ENCODE measurements around the gene CLDN19. TPM values are rescaled to one million over a fixed set of nuclear protein-coding genes. Genes with fewer than 3 reads are reported as not detected.

The CLDN19 gene
- total RNA-seq, 1 experiment from 2014 or later: not detected

DNA sequence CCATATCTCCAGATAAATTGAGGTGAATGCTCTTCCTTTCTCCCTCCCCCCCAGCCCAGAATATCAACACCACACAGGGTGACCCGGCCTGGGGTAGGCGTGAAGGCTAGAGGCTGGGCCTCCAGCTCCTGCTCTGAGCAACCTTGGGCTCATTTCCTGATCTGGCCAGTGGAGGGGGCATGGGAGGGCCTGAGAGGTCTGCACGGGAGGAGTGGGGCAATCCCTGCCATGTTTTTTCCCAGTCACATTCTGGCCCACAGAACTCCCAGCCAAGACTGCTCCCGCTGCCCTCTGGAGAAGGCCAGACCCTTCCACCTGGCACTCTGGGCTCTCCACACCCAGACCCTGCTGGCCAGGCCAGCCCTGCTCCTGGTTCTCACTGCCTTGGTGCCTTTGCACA lies 3.9 kb downstream of the CLDN19 start:
- TF ChIP-seq EZH2 (IDR thresholded peaks at IDR 0.05; ENCODE audit: borderline replicate concordance, low read depth, low read length, poor library complexity, severe bottlenecking): no peak
- TF ChIP-seq, protein P1, sequence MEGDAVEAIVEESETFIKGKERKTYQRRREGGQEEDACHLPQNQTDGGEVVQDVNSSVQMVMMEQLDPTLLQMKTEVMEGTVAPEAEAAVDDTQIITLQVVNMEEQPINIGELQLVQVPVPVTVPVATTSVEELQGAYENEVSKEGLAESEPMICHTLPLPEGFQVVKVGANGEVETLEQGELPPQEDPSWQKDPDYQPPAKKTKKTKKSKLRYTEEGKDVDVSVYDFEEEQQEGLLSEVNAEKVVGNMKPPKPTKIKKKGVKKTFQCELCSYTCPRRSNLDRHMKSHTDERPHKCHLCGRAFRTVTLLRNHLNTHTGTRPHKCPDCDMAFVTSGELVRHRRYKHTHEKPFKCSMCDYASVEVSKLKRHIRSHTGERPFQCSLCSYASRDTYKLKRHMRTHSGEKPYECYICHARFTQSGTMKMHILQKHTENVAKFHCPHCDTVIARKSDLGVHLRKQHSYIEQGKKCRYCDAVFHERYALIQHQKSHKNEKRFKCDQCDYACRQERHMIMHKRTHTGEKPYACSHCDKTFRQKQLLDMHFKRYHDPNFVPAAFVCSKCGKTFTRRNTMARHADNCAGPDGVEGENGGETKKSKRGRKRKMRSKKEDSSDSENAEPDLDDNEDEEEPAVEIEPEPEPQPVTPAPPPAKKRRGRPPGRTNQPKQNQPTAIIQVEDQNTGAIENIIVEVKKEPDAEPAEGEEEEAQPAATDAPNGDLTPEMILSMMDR (conservative IDR thresholded peaks at IDR 0.05; ENCODE audit: low read depth, low read length): no peak
- H3K4me1 ChIP-seq (ENCODE audit: insufficient read depth, low read length, poor library complexity, severe bottlenecking): peaks cover 11% of the 10 kb centered on the region
- no peak overlapping the region for H3K4me3 ChIP-seq (ENCODE audit: low read depth, low read length, poor library complexity, severe bottlenecking)
- DNase-seq (ENCODE audit: low spot score): no peak
- no peaks in the 10 kb centered on the region for H3K27me3 ChIP-seq (replicated peaks; ENCODE audit: insufficient read depth, low read depth, low read length, poor library complexity)
- H3K27ac ChIP-seq (ENCODE audit: low read depth, low read length, poor library complexity, severe bottlenecking): no peak overlapping the region
- intact Hi-C loops (cut with micrococcal nuclease; ENCODE audit: unreplicated experiment): no loop called here
- no peaks in the 10 kb centered on the region for H3K36me3 ChIP-seq (ENCODE audit: insufficient read depth, low read length, poor library complexity, severe bottlenecking)
- ChIA-PET POLR2A (ENCODE audit: low non-redundant PET) (no interaction called here), CTCF (no interaction called here)
- no peaks in the 10 kb centered on the region for H3K9me3 ChIP-seq (ENCODE audit: low read depth, low read length, poor library complexity, severe bottlenecking)
- BruUV-seq (replicated peaks): no TSS peak

DNA sequence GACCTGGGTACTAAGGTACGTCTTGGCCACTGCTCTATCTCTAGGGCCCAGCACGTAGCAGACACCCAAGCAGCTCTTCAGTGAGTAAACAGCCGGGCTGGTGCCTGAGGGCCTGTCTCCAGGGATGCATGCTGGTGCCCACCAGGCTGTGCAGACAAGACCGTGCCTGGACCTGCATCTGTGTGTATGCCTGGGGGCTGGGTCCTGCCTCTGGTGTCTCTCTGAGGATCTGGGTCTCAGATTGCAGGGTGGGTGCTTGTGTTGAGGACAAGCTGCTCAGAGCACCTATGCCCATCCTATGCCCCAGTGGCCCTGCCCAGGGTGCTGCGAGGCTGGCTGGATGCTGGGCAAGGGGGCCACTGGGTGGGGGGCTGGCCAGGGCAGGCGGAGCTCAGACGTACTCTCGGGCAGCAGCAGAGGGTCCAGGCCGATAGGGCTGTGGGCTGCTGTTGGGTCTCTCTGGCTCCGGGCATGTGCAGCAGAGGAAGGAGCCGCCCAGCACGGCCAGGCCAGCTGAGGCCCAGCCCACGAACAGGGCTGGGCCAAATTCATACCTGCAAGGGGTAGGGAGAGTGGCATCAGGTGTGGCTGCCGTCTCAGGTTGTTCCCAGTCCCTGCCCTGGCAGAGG lies 4.4 kb downstream of the CLDN19 start:
- intact Hi-C loops (cut with micrococcal nuclease; ENCODE audit: unreplicated experiment): no loop called here
- ChIA-PET POLR2A (ENCODE audit: low non-redundant PET) (no interaction called here), CTCF (no interaction called here)

DNA sequence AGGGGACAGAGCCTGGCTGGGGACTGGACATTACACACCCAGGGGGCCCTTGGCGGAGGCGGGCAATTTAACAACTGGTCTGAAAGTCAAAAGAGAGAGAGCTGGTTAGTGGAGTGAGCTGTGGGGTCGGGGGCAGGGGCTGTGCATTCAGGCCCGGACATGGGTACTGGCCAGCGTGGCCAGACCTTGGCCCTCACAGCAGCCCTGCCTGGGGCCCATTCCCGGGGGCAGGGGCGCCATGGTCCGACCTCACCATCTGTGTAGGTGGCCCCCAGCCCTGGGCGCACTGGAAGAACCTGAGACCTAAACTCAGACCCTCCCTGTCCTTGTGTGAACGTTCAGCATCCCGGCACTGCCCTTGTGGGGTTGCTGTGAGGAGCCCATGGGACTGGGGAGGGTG lies 5.0 kb downstream of the CLDN19 start:
- POLR2A ChIA-PET (ENCODE audit: low non-redundant PET): no interaction called here
- DNase-seq (ENCODE audit: low spot score): no peak
- Histone ChIP-seq H3K36me3 (ENCODE audit: insufficient read depth, low read length, poor library complexity, severe bottlenecking) (no peaks in the 10 kb centered on the region), H3K27ac (ENCODE audit: low read depth, low read length, poor library complexity, severe bottlenecking) (no peak overlapping the region), H3K27me3 (replicated peaks; ENCODE audit: insufficient read depth, low read depth, low read length, poor library complexity) (no peaks in the 10 kb centered on the region), H3K4me3 (ENCODE audit: low read depth, low read length, poor library complexity, severe bottlenecking) (no peak overlapping the region), H3K9me3 (ENCODE audit: low read depth, low read length, poor library complexity, severe bottlenecking) (no peaks in the 10 kb centered on the region), H3K4me1 (ENCODE audit: insufficient read depth, low read length, poor library complexity, severe bottlenecking) (peaks cover 4% of the 10 kb centered on the region)
- no peak for TF ChIP-seq EZH2 (IDR thresholded peaks at IDR 0.05; ENCODE audit: borderline replicate concordance, low read depth, low read length, poor library complexity, severe bottlenecking)
- TF ChIP-seq, protein P1 (conservative IDR thresholded peaks at IDR 0.05; ENCODE audit: low read depth, low read length): no peak
- intact Hi-C loops (cut with micrococcal nuclease; ENCODE audit: unreplicated experiment): no loop called here
- CTCF ChIA-PET: no interaction called here
- BruUV-seq (replicated peaks): no TSS peak

More for the DNA sequence above, 4.4 kb downstream of the CLDN19 start:
- Histone ChIP-seq H3K36me3 (ENCODE audit: insufficient read depth, low read length, poor library complexity, severe bottlenecking) (no peaks in the 10 kb centered on the region), H3K4me3 (ENCODE audit: low read depth, low read length, poor library complexity, severe bottlenecking) (no peak overlapping the region), H3K27ac (ENCODE audit: low read depth, low read length, poor library complexity, severe bottlenecking) (no peak overlapping the region), H3K9me3 (ENCODE audit: low read depth, low read length, poor library complexity, severe bottlenecking) (no peaks in the 10 kb centered on the region), H3K27me3 (replicated peaks; ENCODE audit: insufficient read depth, low read depth, low read length, poor library complexity) (no peaks in the 10 kb centered on the region), H3K4me1 (ENCODE audit: insufficient read depth, low read length, poor library complexity, severe bottlenecking) (peaks cover 6% of the 10 kb centered on the region)
- BruUV-seq (replicated peaks): no TSS peak
- no peak for DNase-seq (ENCODE audit: low spot score)
- no peak for TF ChIP-seq EZH2 (IDR thresholded peaks at IDR 0.05; ENCODE audit: borderline replicate concordance, low read depth, low read length, poor library complexity, severe bottlenecking)
- TF ChIP-seq, protein P1 (conservative IDR thresholded peaks at IDR 0.05; ENCODE audit: low read depth, low read length): no peak
